Measurements from ENCODE around the gene MRGPRX1.

DNA sequence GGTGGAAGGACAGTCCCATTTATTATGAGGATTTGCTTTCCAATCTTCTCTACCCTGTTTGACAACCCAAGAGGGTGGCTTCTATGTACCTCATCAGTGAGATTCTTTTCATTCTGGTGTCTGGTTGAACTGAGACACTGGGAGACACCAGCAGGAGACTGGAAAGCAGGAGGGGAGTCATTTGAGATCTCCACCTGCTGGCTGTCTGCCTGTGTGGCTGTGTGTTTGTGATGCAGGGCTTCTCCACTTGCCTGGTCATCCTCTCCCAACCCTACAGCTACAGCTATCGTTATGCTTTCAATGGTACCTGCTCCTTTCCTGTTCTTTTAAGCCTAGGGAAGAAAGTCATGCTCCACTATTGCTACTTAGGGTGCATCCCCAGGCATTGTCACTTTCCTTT lies 48.6 kb downstream of the MRGPRX1 start:
- no peak for TF ChIP-seq POLR2A (IDR thresholded peaks at IDR 0.05)
- TF ChIP-seq, protein P1, sequence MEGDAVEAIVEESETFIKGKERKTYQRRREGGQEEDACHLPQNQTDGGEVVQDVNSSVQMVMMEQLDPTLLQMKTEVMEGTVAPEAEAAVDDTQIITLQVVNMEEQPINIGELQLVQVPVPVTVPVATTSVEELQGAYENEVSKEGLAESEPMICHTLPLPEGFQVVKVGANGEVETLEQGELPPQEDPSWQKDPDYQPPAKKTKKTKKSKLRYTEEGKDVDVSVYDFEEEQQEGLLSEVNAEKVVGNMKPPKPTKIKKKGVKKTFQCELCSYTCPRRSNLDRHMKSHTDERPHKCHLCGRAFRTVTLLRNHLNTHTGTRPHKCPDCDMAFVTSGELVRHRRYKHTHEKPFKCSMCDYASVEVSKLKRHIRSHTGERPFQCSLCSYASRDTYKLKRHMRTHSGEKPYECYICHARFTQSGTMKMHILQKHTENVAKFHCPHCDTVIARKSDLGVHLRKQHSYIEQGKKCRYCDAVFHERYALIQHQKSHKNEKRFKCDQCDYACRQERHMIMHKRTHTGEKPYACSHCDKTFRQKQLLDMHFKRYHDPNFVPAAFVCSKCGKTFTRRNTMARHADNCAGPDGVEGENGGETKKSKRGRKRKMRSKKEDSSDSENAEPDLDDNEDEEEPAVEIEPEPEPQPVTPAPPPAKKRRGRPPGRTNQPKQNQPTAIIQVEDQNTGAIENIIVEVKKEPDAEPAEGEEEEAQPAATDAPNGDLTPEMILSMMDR (IDR thresholded peaks at IDR 0.05): no peak
